ENCODE measurements around the gene HIC2.
"Not testable (repeated sequence)": the region's sequence is repeated elsewhere in the genome, so short reads cannot be mapped to it uniquely, and the experiment has no call there.

DNA sequence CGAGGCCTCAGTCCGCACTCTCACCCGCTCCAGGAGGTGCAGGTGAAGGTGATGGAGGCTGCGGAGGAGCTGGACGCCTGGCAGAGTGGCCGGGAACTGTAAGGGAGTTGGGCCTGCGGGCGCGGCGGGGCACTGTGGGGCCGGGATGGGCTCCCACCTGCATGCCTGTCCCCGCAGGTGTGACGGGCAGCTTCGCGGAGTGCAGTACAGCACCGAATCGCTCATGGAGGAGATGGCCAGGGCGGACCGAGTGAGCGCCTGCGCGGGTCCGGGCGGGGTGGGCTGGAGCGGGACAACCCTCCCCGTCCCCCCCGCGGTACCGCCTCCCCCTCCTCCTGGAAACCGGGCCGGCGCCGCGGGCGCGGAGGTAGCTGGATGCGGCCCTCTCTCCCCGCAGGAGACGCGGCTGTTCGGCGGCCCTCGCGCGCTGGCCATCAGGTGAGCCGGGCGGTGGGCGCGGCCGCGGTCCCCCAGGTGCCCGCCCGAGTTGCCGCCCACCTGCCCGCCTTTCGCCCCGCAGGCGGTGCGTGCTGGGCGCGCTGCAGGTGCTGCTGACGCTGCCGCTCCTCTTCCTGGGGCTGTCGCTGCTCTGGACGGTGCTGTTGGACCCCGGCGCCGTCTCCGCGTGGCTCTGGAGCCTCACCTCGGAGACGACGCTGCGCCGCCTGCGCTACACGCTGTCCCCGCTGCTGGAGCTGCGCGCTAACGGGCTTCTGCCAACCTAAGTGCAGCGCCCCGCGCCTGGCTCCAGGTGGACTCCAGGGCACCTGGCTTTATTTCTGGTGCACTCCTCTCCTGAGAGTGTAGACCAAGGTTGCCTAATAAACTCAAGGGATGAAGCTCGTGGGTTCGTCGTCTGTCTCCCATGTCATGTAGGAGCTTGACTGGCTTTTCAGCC lies 52.2 kb downstream of the HIC2 start:
- TF ChIP-seq, protein P1, sequence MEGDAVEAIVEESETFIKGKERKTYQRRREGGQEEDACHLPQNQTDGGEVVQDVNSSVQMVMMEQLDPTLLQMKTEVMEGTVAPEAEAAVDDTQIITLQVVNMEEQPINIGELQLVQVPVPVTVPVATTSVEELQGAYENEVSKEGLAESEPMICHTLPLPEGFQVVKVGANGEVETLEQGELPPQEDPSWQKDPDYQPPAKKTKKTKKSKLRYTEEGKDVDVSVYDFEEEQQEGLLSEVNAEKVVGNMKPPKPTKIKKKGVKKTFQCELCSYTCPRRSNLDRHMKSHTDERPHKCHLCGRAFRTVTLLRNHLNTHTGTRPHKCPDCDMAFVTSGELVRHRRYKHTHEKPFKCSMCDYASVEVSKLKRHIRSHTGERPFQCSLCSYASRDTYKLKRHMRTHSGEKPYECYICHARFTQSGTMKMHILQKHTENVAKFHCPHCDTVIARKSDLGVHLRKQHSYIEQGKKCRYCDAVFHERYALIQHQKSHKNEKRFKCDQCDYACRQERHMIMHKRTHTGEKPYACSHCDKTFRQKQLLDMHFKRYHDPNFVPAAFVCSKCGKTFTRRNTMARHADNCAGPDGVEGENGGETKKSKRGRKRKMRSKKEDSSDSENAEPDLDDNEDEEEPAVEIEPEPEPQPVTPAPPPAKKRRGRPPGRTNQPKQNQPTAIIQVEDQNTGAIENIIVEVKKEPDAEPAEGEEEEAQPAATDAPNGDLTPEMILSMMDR (conservative IDR thresholded peaks at IDR 0.05), result not testable (repeated sequence)
- TF ChIP-seq EZH2 (IDR thresholded peaks at IDR 0.05; ENCODE audit: low read depth), result not testable (repeated sequence)

Data from PC-9 (cell line).